ENCODE measurements around the gene TCTN1. TPM values are rescaled to one million over a fixed set of nuclear protein-coding genes. Genes with fewer than 3 reads are reported as not detected.
A peak's percentile ranks its signal among the peaks of the same experiment; 100 is the strongest.

Gene TCTN1
- total and polyA plus RNA-seq, 2 of the 13 experiments (the other 11 are each of a cell fraction or from before 2014, with no cell fraction given): 13.6 to 16.0 TPM

DNA sequence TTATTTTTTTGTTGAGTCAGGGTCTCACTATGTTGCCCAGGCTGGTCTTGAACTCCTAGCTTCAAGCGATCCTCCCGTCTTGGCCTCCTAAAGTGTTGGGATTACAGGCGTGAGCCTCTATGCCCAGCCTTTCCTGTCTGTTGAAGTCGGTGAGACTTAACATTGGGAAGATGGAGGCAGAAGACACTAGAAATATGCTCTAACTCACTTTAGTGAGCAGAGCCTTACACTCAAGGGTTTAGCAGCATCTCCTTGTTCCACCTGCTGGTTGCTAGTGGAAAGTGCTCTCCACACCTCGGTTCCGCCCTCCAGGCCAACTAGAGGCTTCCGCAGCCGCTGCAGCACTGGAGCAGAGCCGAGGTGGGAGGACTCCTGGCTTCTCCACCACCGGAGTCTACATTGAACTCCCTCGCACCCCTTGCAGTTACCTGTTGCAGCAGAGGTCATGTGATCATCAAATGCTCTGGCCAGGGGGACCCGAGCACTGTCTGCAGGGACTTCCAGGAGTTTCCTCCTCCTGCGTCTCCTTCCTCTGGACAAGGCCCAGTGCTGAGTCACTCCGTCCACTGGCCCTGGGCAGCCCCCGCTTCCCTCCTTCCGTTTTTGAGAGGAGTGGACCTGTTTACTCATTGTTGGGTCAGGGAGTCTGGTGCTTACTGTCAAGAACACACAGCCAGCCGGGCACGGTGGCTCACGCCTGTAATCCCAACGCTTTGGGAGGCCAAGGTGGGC lies 84.4 kb downstream of the TCTN1 start (continued):
- TF ChIP-seq MEIS1 (CRISPR knock-in tag; IDR thresholded peaks at IDR 0.05; ENCODE audit: borderline replicate concordance) (no peak), CHD2 (IDR thresholded peaks at IDR 0.05; ENCODE audit: low read depth, low read length) (no peak), SIN3B (IDR thresholded peaks at IDR 0.05; ENCODE audit: low read length) (no peak), ZNF549 (CRISPR knock-in tag; IDR thresholded peaks at IDR 0.05) (no peak), BCLAF1 (IDR thresholded peaks at IDR 0.05) (no peak), RFXAP (CRISPR knock-in tag; IDR thresholded peaks at IDR 0.05; ENCODE audit: borderline replicate concordance) (no peak), ZSCAN22 (CRISPR knock-in tag; IDR thresholded peaks at IDR 0.05) (no peak), HDAC2 (CRISPR knock-in tag; IDR thresholded peaks at IDR 0.05) (0 out of 2 replicates have a peak, but pooled peaks have one; percentile 29), HNRNPH1 (optimal IDR thresholded peaks at IDR 0.05; ENCODE audit: low read depth, low read length) (no peak), ELF3 (CRISPR knock-in tag; IDR thresholded peaks at IDR 0.05) (peak; percentile 60), PAWR (CRISPR knock-in tag; IDR thresholded peaks at IDR 0.05; ENCODE audit: borderline replicate concordance) (no peak), MNT (IDR thresholded peaks at IDR 0.05) (no peak), ZNF235 (CRISPR knock-in tag; IDR thresholded peaks at IDR 0.05; ENCODE audit: borderline replicate concordance) (no peak), ZNF572 (CRISPR knock-in tag; IDR thresholded peaks at IDR 0.05) (no peak), SYNCRIP (IDR thresholded peaks at IDR 0.05; ENCODE audit: insufficient read depth, low read depth, low read length) (no peak), KLF11 (CRISPR knock-in tag; IDR thresholded peaks at IDR 0.05) (0 out of 2 replicates have a peak, but pooled peaks have one; percentile 29)
- TF ChIP-seq, protein P1, sequence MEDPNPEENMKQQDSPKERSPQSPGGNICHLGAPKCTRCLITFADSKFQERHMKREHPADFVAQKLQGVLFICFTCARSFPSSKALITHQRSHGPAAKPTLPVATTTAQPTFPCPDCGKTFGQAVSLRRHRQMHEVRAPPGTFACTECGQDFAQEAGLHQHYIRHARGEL (CRISPR knock-in tag; IDR thresholded peaks at IDR 0.05): no peak
- TF ChIP-seq, protein P2, sequence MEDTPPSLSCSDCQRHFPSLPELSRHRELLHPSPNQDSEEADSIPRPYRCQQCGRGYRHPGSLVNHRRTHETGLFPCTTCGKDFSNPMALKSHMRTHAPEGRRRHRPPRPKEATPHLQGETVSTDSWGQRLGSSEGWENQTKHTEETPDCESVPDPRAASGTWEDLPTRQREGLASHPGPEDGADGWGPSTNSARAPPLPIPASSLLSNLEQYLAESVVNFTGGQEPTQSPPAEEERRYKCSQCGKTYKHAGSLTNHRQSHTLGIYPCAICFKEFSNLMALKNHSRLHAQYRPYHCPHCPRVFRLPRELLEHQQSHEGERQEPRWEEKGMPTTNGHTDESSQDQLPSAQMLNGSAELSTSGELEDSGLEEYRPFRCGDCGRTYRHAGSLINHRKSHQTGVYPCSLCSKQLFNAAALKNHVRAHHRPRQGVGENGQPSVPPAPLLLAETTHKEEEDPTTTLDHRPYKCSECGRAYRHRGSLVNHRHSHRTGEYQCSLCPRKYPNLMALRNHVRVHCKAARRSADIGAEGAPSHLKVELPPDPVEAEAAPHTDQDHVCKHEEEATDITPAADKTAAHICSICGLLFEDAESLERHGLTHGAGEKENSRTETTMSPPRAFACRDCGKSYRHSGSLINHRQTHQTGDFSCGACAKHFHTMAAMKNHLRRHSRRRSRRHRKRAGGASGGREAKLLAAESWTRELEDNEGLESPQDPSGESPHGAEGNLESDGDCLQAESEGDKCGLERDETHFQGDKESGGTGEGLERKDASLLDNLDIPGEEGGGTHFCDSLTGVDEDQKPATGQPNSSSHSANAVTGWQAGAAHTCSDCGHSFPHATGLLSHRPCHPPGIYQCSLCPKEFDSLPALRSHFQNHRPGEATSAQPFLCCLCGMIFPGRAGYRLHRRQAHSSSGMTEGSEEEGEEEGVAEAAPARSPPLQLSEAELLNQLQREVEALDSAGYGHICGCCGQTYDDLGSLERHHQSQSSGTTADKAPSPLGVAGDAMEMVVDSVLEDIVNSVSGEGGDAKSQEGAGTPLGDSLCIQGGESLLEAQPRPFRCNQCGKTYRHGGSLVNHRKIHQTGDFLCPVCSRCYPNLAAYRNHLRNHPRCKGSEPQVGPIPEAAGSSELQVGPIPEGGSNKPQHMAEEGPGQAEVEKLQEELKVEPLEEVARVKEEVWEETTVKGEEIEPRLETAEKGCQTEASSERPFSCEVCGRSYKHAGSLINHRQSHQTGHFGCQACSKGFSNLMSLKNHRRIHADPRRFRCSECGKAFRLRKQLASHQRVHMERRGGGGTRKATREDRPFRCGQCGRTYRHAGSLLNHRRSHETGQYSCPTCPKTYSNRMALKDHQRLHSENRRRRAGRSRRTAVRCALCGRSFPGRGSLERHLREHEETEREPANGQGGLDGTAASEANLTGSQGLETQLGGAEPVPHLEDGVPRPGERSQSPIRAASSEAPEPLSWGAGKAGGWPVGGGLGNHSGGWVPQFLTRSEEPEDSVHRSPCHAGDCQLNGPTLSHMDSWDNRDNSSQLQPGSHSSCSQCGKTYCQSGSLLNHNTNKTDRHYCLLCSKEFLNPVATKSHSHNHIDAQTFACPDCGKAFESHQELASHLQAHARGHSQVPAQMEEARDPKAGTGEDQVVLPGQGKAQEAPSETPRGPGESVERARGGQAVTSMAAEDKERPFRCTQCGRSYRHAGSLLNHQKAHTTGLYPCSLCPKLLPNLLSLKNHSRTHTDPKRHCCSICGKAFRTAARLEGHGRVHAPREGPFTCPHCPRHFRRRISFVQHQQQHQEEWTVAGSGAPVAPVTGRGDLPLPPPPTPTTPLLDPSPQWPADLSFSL (CRISPR knock-in tag; IDR thresholded peaks at IDR 0.05): no peak
